Sigmoid colon (tissue), 7 donors: ENCODE data around the gene DPF1. TPM values are rescaled to one million over a fixed set of nuclear protein-coding genes. Genes with fewer than 3 reads are reported as not detected.

Experiments
- DNase-seq: peaks from one replicate; pipeline ENCODE4 v3.0.0-alpha.2; 2019
- H3K27ac ChIP-seq, 4 donors: fragments of 200-600 bp; sonication (generic); one replicate each; pipeline ENCODE4 v1.5.1; 2016 to 2019; ENCODE audit warnings: mild to moderate bottlenecking in 1 of 4
- H3K27me3 ChIP-seq, 3 donors: fragments of 200-600 bp; sonication (generic); one replicate each; pipeline ENCODE4 v1.5.1; 2019; ENCODE audit warnings: mild to moderate bottlenecking in 1 of 3
- H3K36me3 ChIP-seq, 4 donors: fragments of 200-600 bp; sonication (generic); one replicate each; pipeline ENCODE4 v1.5.1; 2016 to 2019
- H3K4me1 ChIP-seq, 4 donors: fragments of 200-600 bp; sonication (generic); one replicate each; pipeline ENCODE4 v1.5.1; 2017 to 2019
- H3K4me3 ChIP-seq, 4 donors: fragments of 200-600 bp; sonication (generic); one replicate each; pipeline ENCODE4 v1.5.1; 2017 to 2019; ENCODE audit warnings: mild to moderate bottlenecking in 2 of 4, moderate library complexity in 1 of 4
- H3K9me3 ChIP-seq, 4 donors: fragments of 200-600 bp in 3 of 4; sonication (generic) in 3 of 4; one replicate each; pipeline versions ENCODE4 v1.5.1 to v1.6.1; 2013 to 2019
- CTCF ChIP-seq, 4 experiments: fragments of 450-650 bp in 3 of 4; fragments of 200-600 bp in 1 of 4; IDR thresholded peaks; one replicate each; pipeline ENCODE4 v1.5.1; 2016 to 2019; ENCODE audit warnings: antibody characterized with exemption in 4 of 4, mild to moderate bottlenecking in 3 of 4, moderate library complexity in 2 of 4
- EP300 ChIP-seq, 4 donors: sonication (generic); formaldehyde crosslinking; IDR thresholded peaks; one replicate each; pipeline ENCODE4 v1.6.1; 2017; ENCODE audit warnings: antibody characterized with exemption in 4 of 4
- POLR2A ChIP-seq, 2 donors: fragments of 450-650 bp; IDR thresholded peaks; one replicate each; pipeline ENCODE4 v1.6.1; 2016; ENCODE audit warnings: antibody characterized with exemption in 2 of 2, mild to moderate bottlenecking in 2 of 2, moderate library complexity in 2 of 2
- POLR2AphosphoS5 ChIP-seq, 4 donors: sonication (generic); formaldehyde crosslinking; IDR thresholded peaks; one replicate each; pipeline ENCODE4 v1.6.1; 2017; ENCODE audit warnings: antibody characterized with exemption in 4 of 4
- WGBS, 2 donors: extraction: QIAGEN DNeasy Blood & Tissue Kit; methylation state at CpG; one replicate each; pipeline ENCODE4 v1.1.7; 2013; 5-methylcytosine and 5-hydroxymethylcytosine counted together
- intact Hi-C: fragments of 100-400 bp; cut with DNase I; formaldehyde crosslinking; loops from one replicate; pipeline ENCODE4 v1.15.1; 2023
- polyA plus RNA-seq, 3 donors: library from polyadenylated mRNA; stranded (reverse); fragments of 200-250 nt; gene quantifications; one replicate each; pipeline ENCODE4 v1.2.3, GENCODE V29; 2013
- total RNA-seq, 4 donors: library from RNA; depleted of rRNA; stranded (reverse); fragments of >200 nt; gene quantifications; one replicate each; pipeline ENCODE4 v1.1.0, GENCODE V29; 2016
- donor health status: healthy with polysubstance abuse.
- donor health status: Bipolar disorder and iron deficiency.
- donor health status: healthy.

Gene DPF1
- total and polyA plus RNA-seq, 7 donors = 0.12 to 1.4 TPM; not detected in 5

GRCh38 chr19:38267761-38268483 lies 43.9 kb upstream of the DPF1 start:
- H3K27me3 ChIP-seq = no peaks in the 10 kb centered on the region
- no peak overlapping the region for H3K4me3 ChIP-seq
- 16 to 60% methylated on average over 12 of the region's 12 CpGs for whole genome bisulfite sequencing, 2 donors

GRCh38 chr19:38266981-38267597 lies 43.1 kb upstream of the DPF1 start:
- no peak overlapping the region for H3K4me3 ChIP-seq
- no peak for DNase-seq
- no peaks in the 10 kb centered on the region for H3K36me3 ChIP-seq
- 16 to 71% methylated on average over 12 of the region's 12 CpGs for whole genome bisulfite sequencing, 2 donors
- intact Hi-C loops = no loop called here
- no peaks in the 10 kb centered on the region for H3K27me3 ChIP-seq
- TF ChIP-seq EP300 (IDR thresholded peaks at IDR 0.05) = no peak
- no peak for TF ChIP-seq CTCF (IDR thresholded peaks at IDR 0.05)
- no peak for TF ChIP-seq POLR2A (IDR thresholded peaks at IDR 0.05)
- TF ChIP-seq POLR2AphosphoS5 (IDR thresholded peaks at IDR 0.05) = no peak
- no peaks in the 10 kb centered on the region for H3K9me3 ChIP-seq
- peaks cover 0 to 26% (median 23%) of the 10 kb centered on the region in 4 donors for H3K4me1 ChIP-seq
- peak overlapping the region in 1 of 4 donors; percentile 30 for H3K27ac ChIP-seq

More at GRCh38 chr19:38267761-38268483, 43.9 kb upstream of the DPF1 start:
- TF ChIP-seq EP300 (IDR thresholded peaks at IDR 0.05) = no peak
- intact Hi-C loops = no loop called here
- DNase-seq = no peak
- Histone ChIP-seq H3K9me3 (no peaks in the 10 kb centered on the region), H3K27ac (peak overlapping the region in 2 of 4 donors; percentile 13 to 22), H3K36me3 (no peaks in the 10 kb centered on the region), H3K4me1 (peaks cover 0 to 31% (median 26%) of the 10 kb centered on the region in 4 donors)

GRCh38 chr19:38265921-38266429 lies 42.0 kb upstream of the DPF1 start:
- no peak overlapping the region for H3K4me3 ChIP-seq
- intact Hi-C loops = no loop called here
- peaks cover 0 to 26% (median 23%) of the 10 kb centered on the region in 4 donors for H3K4me1 ChIP-seq
- H3K27ac ChIP-seq = peak overlapping the region in 3 of 4 donors; percentile 68 to 71 (median 69)
- DNase-seq = no peak
- WGBS, 2 donors = 18 to 72% methylated on average over 12 of the region's 12 CpGs
- H3K9me3 ChIP-seq = no peaks in the 10 kb centered on the region
- no peaks in the 10 kb centered on the region for H3K27me3 ChIP-seq
- no peak for TF ChIP-seq POLR2A (IDR thresholded peaks at IDR 0.05)
- no peak for TF ChIP-seq POLR2AphosphoS5 (IDR thresholded peaks at IDR 0.05)
- no peak for TF ChIP-seq CTCF (IDR thresholded peaks at IDR 0.05)
- no peak for TF ChIP-seq EP300 (IDR thresholded peaks at IDR 0.05)
- H3K36me3 ChIP-seq = no peaks in the 10 kb centered on the region

GRCh38 chr19:38265213-38265861 lies 41.3 kb upstream of the DPF1 start:
- DNase-seq = no peak
- intact Hi-C loops = no loop called here
- Histone ChIP-seq H3K36me3 (no peaks in the 10 kb centered on the region), H3K27ac (peak overlapping the region; percentile 61 to 71 (median 68)), H3K4me1 (peaks cover 0 to 26% (median 19%) of the 10 kb centered on the region in 4 donors), H3K4me3 (peak overlapping the region in 3 of 4 donors; percentile 48 to 60 (median 52)), H3K27me3 (no peaks in the 10 kb centered on the region), H3K9me3 (no peaks in the 10 kb centered on the region)
- TF ChIP-seq CTCF (IDR thresholded peaks at IDR 0.05) (no peak), POLR2A (IDR thresholded peaks at IDR 0.05) (peak in 1 of 2 donors; percentile 9), EP300 (IDR thresholded peaks at IDR 0.05) (no peak)
- WGBS, 2 donors = 9 to 27% methylated on average over 14 of the region's 14 CpGs
